Lower leg skin (tissue), 3 donors: ENCODE results near the gene ENAM.

Source experiments
- CTCF ChIP-seq, 3 donors: fragments of 450-650 bp; IDR thresholded peaks; one replicate each; pipeline ENCODE4 v1.5.1; 2016; ENCODE audit warnings: antibody characterized with exemption in 3 of 3, mild to moderate bottlenecking in 3 of 3, moderate library complexity in 2 of 3
- POLR2A ChIP-seq, 2 donors: fragments of 450-650 bp; IDR thresholded peaks; one replicate each; pipeline ENCODE4 v1.6.1; 2016 to 2017; ENCODE audit warnings: antibody characterized with exemption in 2 of 2, mild to moderate bottlenecking in 1 of 2, moderate library complexity in 1 of 2

GRCh38 chr4:70670332-70671014 is 41.9 kb downstream of the ENAM start:
- TF ChIP-seq POLR2A (IDR thresholded peaks at IDR 0.05) (no peak), CTCF (IDR thresholded peaks at IDR 0.05) (no peak)
